SK-MEL-5 (cell line): ENCODE data around the gene SDK1. TPM values are rescaled to one million over a fixed set of nuclear protein-coding genes. Genes with fewer than 3 reads are reported as not detected.

ENCODE experiments used
- DNase-seq: peaks from one replicate; pipeline ENCODE4 v3.0.0-alpha.2; 2016; ENCODE audit warnings: low read depth, low spot score
- in situ Hi-C: cut with HindIII; loops from 2 replicates; pipeline ENCODE4 v1.10.0; 2016; ENCODE audit warnings: low sequenced_read_pairs, high pct_unique_total_duplicates, low pct_unique_long_range_greater_than_20kb
- total RNA-seq: library from RNA; depleted of rRNA; stranded (reverse); fragments of >200 nt; shearing (Covaris generic); gene quantifications from 2 replicates; pipeline ENCODE4 v1.2.3, GENCODE V29; 2014

SDK1 gene
- total RNA-seq, 1 experiment from 2014 or later, result 0.13 TPM

DNA sequence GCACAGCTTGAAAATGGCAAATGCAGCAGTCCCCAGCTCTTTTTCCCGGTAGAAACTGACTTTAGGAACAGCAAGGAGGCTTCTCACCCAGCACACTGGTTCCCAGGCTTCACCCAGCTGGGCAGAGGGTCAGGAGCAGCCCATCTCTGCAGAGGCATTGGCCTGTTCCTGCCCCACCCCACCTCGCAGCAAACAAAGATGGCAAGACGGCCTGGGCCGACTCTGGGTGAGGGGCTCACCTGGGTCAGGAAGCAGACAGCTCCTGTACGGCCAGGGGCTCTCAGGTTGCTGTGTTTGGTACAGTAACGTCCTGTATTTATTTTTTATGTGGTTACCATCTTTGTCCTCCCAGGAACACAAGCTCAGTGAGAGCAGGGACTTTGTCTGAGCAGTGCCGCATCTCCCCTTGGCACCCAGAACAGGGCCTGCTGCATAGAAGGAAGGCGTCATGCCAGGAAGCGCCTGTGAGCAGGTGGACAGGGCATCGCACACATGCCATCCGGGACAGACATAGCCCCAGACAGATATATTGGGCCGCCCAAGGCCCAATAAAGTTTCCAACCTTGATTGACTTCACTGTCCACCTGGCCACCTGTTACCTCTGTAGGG, 796.1 kb downstream of the SDK1 start:
- in situ Hi-C loops, result no loop called here
- no peak for DNase-seq

GRCh38 chr7:4098169-4098568, 797.1 kb downstream of the SDK1 start:
- DNase-seq, result no peak
- in situ Hi-C loops, result no loop called here

DNA sequence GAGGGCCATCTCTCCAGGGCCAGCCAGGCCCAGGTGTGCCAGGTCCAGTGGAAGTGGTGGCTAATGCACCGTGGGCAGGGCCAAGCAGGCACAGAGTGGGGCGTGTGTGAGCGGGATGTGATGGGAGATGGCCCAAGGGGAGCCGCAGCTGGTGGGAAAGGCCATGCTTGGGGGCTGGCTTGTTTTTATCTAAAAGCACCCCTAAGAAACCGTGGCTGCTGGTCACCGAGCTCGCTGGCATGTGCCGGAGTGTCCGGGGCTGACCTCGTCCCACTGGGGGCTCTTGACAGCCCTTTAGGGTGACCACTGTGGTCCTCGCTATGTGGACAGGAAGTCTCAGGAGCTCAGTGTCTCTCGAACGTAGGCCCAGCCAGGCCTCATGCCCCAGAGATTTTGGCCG, 798.6 kb downstream of the SDK1 start:
- DNase-seq, result no peak
- in situ Hi-C loops, result no loop called here

DNA sequence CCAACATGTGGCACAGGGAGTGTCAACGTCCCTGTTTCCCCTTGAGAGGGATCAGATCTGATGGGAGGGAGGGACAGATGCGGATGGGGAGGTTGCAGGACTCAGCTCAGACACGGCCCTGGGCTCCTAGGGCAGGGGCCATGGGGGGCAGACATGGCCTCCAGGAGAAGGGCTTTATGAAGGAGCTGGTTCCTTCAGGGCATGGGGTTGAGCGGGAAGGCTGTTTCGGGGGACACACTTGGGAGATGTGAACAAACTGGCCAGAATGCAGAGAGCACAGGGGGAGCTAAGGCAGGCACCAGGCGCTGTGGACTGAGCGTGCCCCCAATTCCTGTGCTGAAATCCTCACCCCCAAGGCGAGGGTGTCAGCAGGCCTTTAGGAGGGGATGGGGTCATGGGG, 799.1 kb downstream of the SDK1 start:
- in situ Hi-C loops, result no loop called here
- no peak for DNase-seq

- in situ Hi-C loops, result no loop called here
- DNase-seq, result no peak
These were observed 799.6 kb downstream of the SDK1 start for GRCh38 chr7:4100691-4101090.

DNA sequence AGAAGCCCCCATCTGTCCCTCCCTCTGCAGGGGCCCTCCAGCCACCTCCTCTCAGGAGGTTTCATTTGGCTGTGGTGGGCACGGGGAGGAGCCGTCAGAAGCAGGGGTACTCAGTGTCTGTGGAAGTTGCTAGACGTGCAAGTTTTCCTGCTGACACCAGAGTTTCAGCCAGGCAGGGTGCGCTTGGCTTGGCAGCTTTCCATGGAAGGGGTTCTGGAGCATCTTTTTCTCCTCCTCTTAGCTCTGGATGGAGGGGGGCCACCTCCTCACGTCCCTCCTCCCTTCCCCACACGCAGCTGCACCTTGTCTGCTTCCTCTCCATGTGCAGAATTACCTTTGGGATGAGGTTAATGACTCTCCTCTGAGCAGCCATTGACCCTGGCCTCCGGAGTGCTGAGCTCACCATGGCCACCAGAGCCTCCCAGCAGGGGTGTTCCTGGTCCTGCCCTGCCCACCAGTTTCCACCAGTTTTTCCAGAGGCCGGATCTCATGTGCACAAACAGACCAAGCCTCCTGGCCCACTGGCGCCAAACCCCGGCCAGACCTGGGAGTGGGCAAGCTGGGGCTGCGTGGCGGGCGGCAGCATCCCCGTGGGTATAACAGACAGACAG, 801.3 kb downstream of the SDK1 start:
- DNase-seq, result no peak
- in situ Hi-C loops, result no loop called here

GRCh38 chr7:4103352-4104091, 802.5 kb downstream of the SDK1 start:
- in situ Hi-C loops, result no loop called here
- peak; percentile 61 for DNase-seq

DNA sequence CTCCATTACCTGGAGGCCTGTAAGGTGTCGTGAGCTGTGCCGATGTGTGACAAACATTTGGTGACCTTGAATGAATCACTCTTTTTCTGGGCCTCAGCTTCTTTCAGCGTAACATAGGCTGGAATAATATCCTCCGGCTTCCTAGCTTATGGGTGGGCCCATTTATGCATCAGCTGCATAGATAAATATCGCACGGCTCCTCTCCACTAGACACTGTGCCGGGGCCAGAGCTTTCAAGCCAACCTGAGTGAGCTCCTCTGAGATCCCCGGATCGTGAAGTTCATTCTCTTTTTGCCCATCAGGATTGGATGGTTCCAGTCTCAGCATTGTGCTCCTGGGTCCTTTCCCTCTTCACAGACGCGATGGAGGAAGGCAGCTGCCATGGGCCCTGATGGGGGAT, 806.8 kb downstream of the SDK1 start:
- in situ Hi-C loops, result no loop called here
- DNase-seq, result no peak

- DNase-seq, result no peak
- in situ Hi-C loops, result no loop called here
These were observed 807.9 kb downstream of the SDK1 start for GRCh38 chr7:4108951-4109350.

GRCh38 chr7:4109481-4110110, 808.5 kb downstream of the SDK1 start:
- in situ Hi-C loops, result no loop called here
- DNase-seq, result no peak

DNA sequence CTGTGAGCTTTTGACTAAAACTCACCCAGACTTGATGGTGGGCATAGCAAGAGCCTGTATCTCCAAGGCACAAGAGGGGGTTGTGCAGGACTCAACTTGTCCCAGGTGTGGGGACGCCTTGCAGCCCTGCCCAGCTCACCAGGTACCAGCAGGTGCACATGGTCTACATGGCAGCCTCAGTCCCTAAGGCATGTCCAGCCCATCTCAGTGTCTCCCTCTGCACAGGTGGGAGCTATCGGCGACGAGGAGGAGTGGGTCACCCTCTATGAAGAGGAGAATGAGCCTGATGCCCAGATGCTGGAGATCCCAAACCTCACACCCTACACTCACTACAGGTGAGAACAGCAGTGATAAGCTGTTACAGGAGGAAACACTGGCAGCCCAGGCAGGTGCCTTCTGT, 809.4 kb downstream of the SDK1 start:
- DNase-seq, result no peak
- in situ Hi-C loops, result no loop called here

GRCh38 chr7:4111166-4111565, 810.1 kb downstream of the SDK1 start:
- in situ Hi-C loops, result no loop called here
- no peak for DNase-seq

GRCh38 chr7:4113271-4113670, 812.2 kb downstream of the SDK1 start:
- no peak for DNase-seq
- in situ Hi-C loops, result no loop called here

DNA sequence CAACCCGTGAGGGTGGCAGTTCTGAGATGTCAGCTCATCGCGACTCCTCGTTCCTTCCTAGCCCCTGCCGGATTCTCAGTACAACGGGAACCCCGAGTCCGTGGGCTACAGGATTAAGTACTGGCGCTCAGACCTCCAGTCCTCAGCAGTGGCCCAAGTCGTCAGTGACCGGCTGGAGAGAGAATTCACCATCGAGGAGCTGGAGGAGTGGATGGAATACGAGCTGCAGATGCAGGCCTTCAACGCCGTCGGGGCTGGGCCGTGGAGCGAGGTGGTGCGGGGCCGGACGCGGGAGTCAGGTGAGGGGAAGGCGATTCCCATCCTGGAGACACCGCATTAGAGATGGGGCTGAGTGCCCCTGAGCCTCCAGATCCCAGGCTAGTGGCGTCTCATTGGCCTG, 812.9 kb downstream of the SDK1 start:
- in situ Hi-C loops, result no loop called here
- DNase-seq, result no peak

GRCh38 chr7:4115442-4115841, 814.4 kb downstream of the SDK1 start:
- DNase-seq, result no peak
- in situ Hi-C loops, result no loop called here

DNA sequence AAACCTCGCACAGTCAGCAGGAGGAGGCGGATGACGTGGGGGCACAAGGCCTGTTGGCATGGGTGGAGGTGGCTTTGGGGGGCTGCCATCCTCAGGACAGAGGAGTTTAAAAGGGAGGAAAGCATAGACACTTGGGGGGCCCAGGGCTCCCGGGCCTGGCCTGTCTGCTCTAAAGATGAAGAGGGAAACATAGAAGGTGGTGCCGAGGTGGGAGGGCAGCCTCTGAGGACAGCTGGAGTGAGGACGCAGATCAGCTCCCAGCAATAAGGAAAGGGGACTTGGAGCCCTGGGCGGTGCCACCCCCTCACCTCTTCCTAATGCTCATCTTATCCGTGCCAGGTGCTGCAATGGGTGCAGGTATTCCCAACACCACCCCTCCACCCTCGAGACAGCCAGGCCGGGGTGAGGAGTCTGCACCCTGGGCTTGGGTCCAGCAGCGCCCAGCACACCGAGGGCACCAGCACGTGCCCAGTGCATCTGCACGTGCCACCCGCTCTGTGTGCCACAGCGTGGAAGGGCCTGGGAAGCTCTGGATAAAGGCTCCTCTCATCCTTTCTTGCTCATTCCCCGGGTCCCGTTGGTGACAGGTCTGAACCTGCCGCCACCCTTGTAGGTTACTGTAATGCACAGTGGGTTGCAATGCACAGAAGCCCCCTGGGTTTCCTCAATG, 815.0 kb downstream of the SDK1 start:
- no peak for DNase-seq
- in situ Hi-C loops, result no loop called here

DNA sequence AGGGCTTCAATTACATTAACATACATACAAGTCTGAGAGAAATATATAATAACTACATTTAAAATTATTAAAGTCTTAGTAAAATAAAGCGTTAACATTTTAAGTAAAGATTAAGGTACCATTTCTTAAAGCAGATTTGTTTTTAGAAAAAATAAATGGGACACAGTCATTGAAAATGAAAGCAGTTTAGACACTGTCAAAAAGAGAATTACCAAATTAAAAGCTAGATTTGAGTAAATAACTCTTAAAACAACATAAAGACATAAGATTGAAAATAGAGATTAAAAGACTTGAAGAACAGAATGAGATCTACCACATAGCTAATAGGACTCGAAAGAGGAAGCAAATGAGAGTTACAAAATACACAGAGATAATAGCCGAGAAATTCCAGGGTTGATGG, 818.8 kb downstream of the SDK1 start:
- in situ Hi-C loops, result no loop called here
- no peak for DNase-seq

DNA sequence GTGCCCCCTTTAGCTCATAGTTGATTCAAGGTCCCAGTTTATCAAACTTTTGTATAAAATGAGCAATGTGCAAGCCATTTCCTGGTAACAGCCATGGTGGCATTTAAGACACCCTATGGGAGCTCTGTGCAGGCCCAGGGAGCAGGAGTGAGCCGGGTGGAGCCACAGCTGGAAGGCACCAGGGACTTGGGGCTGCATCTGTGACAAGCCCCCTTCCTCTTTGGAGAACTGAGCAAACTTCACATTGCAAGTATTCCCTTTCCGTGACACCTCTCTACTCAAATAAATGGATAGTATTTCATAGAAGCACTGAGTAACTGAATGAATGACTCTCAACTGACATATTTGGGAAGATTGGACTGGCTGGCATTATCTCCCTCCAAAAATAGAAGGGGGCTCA, 822.3 kb downstream of the SDK1 start:
- DNase-seq, result no peak
- in situ Hi-C loops, result no loop called here
